ENCODE data around the gene NDFIP1. TPM values are rescaled to one million over a fixed set of nuclear protein-coding genes. Genes with fewer than 3 reads are reported as not detected.
A peak's percentile ranks its signal among the peaks of the same experiment; 100 is the strongest.
"Not testable (repeated sequence)": the region's sequence is repeated elsewhere in the genome, so short reads cannot be mapped to it uniquely, and the experiment has no call there.

NDFIP1 gene
- total RNA-seq, 1 donor from 2014 or later, result 70.5 TPM

GRCh38 chr5:142151436-142152383 is 43.1 kb downstream of the NDFIP1 start:
- H3K27ac ChIP-seq, result no peak overlapping the region
- H3K36me3 ChIP-seq, result peaks cover 63% of the 10 kb centered on the region
- no peaks in the 10 kb centered on the region for H3K4me1 ChIP-seq
- intact Hi-C loops (cut with DNase I), result loop anchor here (10.0 kb wide), 1 partner anchor 393 kb away; no protein-coding TSS in a partner anchor
- H3K9me3 ChIP-seq, result no peaks in the 10 kb centered on the region
- H3K27me3 ChIP-seq (ENCODE audit: low read depth), result no peaks in the 10 kb centered on the region
- no peak for DNase-seq
- peak; percentile 71 to 81 for ATAC-seq
- no peak overlapping the region for H3K4me3 ChIP-seq
- TF ChIP-seq CTCF (IDR thresholded peaks at IDR 0.05), result peak; percentile 87

- Histone ChIP-seq H3K4me3 (no peak overlapping the region), H3K27ac (no peak overlapping the region), H3K27me3 (ENCODE audit: low read depth) (no peaks in the 10 kb centered on the region), H3K9me3 (no peaks in the 10 kb centered on the region), H3K4me1 (no peaks in the 10 kb centered on the region), H3K36me3 (peaks cover 56% of the 10 kb centered on the region)
- DNase-seq, result no peak
- intact Hi-C loops (cut with DNase I), result loop anchor here (10.0 kb wide), 1 partner anchor 392 kb away; no protein-coding TSS in a partner anchor
- ATAC-seq, result no peak
- no peak for TF ChIP-seq CTCF (IDR thresholded peaks at IDR 0.05)
These were observed 43.8 kb downstream of the NDFIP1 start for GRCh38 chr5:142152384-142152732.

GRCh38 chr5:142153674-142154448 is 45.3 kb downstream of the NDFIP1 start:
- H3K4me1 ChIP-seq, result no peaks in the 10 kb centered on the region
- H3K9me3 ChIP-seq, result no peaks in the 10 kb centered on the region
- no peak overlapping the region for H3K27ac ChIP-seq
- ATAC-seq (no peak), DNase-seq (no peak)
- no peak overlapping the region for H3K4me3 ChIP-seq
- H3K36me3 ChIP-seq, result peaks cover 41% of the 10 kb centered on the region
- intact Hi-C loops (cut with DNase I), result loop anchor here (10.0 kb wide), 1 partner anchor 391 kb away; no protein-coding TSS in a partner anchor
- TF ChIP-seq CTCF (IDR thresholded peaks at IDR 0.05), result no peak
- H3K27me3 ChIP-seq (ENCODE audit: low read depth), result no peaks in the 10 kb centered on the region

GRCh38 chr5:142154449-142154841 is 45.9 kb downstream of the NDFIP1 start:
- H3K27ac ChIP-seq; H3K27me3 ChIP-seq (ENCODE audit: low read depth); DNase-seq; H3K4me3 ChIP-seq; H3K4me1 ChIP-seq; ATAC-seq; H3K9me3 ChIP-seq: not testable (repeated sequence)
- H3K36me3 ChIP-seq, result peaks cover 35% of the 10 kb centered on the region
- intact Hi-C loops (cut with DNase I), result loop anchor here (10.0 kb wide), 1 partner anchor 390 kb away; no protein-coding TSS in a partner anchor

- H3K9me3 ChIP-seq, result no peaks in the 10 kb centered on the region
- ATAC-seq, result no peak
- no peak overlapping the region for H3K27ac ChIP-seq
- DNase-seq, result no peak
- no peaks in the 10 kb centered on the region for H3K4me1 ChIP-seq
- H3K36me3 ChIP-seq, result peaks cover 32% of the 10 kb centered on the region
- no peak for TF ChIP-seq CTCF (IDR thresholded peaks at IDR 0.05)
- no peak overlapping the region for H3K4me3 ChIP-seq
- intact Hi-C loops (cut with DNase I), result loop anchor here (10.0 kb wide), 1 partner anchor 388 kb away; no protein-coding TSS in a partner anchor
- no peaks in the 10 kb centered on the region for H3K27me3 ChIP-seq (ENCODE audit: low read depth)
These were observed 48.4 kb downstream of the NDFIP1 start for GRCh38 chr5:142156839-142157463.
